GM18526 (cell line): ENCODE results near the gene FRMD6.

Experiments
- POLR2A ChIP-seq: IDR thresholded peaks from 3 replicates; pipeline ENCODE4 v1.6.1; 2011; ENCODE audit not compliant: insufficient read length; ENCODE audit errors: extremely low read depth

FRMD6 gene

GRCh38 chr14:51652168-51653078 is 713 bp downstream of the FRMD6 start:
- no peak for TF ChIP-seq POLR2A

GRCh38 chr14:51653079-51653774 is 1.5 kb downstream of the FRMD6 start:
- TF ChIP-seq POLR2A, result no peak

- TF ChIP-seq POLR2A, result no peak
Observed at GRCh38 chr14:51653775-51654532, 2.2 kb downstream of the FRMD6 start.

GRCh38 chr14:51654533-51654845 is 2.8 kb downstream of the FRMD6 start:
- TF ChIP-seq POLR2A, result no peak

GRCh38 chr14:51657762-51658161 is 6.1 kb downstream of the FRMD6 start:
- TF ChIP-seq POLR2A, result no peak

- no peak for TF ChIP-seq POLR2A
Observed at GRCh38 chr14:51658441-51659173, 6.9 kb downstream of the FRMD6 start.

GRCh38 chr14:51660741-51661140 is 9.0 kb downstream of the FRMD6 start:
- no peak for TF ChIP-seq POLR2A

GRCh38 chr14:51661504-51661903 is 9.8 kb downstream of the FRMD6 start:
- no peak for TF ChIP-seq POLR2A

- no peak for TF ChIP-seq POLR2A
Observed at GRCh38 chr14:51663783-51664326, 12.1 kb downstream of the FRMD6 start.

- no peak for TF ChIP-seq POLR2A
Observed at GRCh38 chr14:51666070-51666469, 14.4 kb downstream of the FRMD6 start.

- no peak for TF ChIP-seq POLR2A
Observed at GRCh38 chr14:51666826-51667225, 15.1 kb downstream of the FRMD6 start.

GRCh38 chr14:51668870-51669269 is 17.2 kb downstream of the FRMD6 start:
- TF ChIP-seq POLR2A, result no peak

GRCh38 chr14:51674294-51675002 is 22.7 kb downstream of the FRMD6 start:
- no peak for TF ChIP-seq POLR2A

- no peak for TF ChIP-seq POLR2A
Observed at GRCh38 chr14:51676549-51676948, 24.8 kb downstream of the FRMD6 start.
